ENCODE results near the gene HNRNPM.
A peak's percentile ranks its signal among the peaks of the same experiment; 100 is the strongest.
"Not testable (repeated sequence)": the region's sequence is repeated elsewhere in the genome, so short reads cannot be mapped to it uniquely, and the experiment has no call there.

The HNRNPM gene

DNA sequence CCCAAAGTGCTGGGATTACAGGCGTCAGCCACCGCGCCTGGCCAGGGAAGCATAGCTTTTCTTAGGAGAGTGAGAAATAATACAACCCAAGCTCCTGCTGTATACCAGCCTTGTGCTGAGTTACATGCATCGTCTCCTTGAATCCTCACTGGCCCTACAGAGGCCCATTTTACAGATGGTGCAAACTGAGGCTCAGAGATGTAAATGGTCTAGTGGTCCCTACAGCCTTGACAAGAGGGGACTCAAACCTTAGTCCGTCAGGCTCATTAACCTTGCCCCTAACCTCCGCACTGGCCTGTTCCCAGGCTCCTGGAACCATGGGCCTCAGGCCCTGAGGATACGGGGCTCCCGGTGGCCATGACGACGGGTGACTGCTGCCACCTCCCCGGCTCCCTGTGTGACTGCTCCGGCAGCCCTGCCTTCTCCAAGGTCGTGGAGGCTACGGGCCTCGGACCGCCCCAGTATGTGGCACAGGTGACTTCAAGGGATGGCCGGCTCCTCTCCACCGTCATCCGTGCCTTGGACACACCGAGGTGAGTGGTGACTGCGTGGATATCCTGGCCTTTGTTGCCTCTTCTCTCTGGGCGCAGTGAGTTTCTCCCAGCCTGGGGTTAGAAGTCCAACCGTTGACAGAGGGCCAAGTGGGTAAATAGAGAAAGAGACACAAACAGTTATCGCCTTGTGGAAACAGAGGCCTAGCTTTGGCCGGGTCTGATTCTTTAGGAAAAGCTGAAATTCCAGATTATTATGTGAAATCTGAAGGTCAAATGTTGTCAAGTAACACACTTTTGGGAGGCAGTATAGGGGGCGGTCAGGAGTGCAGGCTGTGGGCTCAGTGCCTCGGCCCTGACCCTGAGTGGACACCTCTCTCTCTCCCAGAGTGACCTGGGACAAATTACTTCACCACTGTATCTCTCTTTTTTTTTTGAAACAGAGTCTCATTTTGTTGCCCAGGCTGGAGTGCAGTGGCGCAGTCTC, 23.0 kb upstream of the HNRNPM start:
- DNase-seq, result no peak
- H3K27me3 Mint-ChIP-seq (ENCODE audit: low read depth, poor library complexity), result no peaks in the 10 kb centered on the region
- peaks cover 28% of the 10 kb centered on the region for H3K4me1 Mint-ChIP-seq
- H3K4me3 Mint-ChIP-seq, result no peak overlapping the region
- H3K27ac Mint-ChIP-seq, result peak overlapping the region; percentile 59
- TF ChIP-seq, protein P1, sequence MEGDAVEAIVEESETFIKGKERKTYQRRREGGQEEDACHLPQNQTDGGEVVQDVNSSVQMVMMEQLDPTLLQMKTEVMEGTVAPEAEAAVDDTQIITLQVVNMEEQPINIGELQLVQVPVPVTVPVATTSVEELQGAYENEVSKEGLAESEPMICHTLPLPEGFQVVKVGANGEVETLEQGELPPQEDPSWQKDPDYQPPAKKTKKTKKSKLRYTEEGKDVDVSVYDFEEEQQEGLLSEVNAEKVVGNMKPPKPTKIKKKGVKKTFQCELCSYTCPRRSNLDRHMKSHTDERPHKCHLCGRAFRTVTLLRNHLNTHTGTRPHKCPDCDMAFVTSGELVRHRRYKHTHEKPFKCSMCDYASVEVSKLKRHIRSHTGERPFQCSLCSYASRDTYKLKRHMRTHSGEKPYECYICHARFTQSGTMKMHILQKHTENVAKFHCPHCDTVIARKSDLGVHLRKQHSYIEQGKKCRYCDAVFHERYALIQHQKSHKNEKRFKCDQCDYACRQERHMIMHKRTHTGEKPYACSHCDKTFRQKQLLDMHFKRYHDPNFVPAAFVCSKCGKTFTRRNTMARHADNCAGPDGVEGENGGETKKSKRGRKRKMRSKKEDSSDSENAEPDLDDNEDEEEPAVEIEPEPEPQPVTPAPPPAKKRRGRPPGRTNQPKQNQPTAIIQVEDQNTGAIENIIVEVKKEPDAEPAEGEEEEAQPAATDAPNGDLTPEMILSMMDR (IDR thresholded peaks at IDR 0.05), result no peak
- peaks cover 11% of the 10 kb centered on the region for H3K36me3 Mint-ChIP-seq (ENCODE audit: low read depth)
- H3K9me3 Mint-ChIP-seq, result no peaks in the 10 kb centered on the region

DNA sequence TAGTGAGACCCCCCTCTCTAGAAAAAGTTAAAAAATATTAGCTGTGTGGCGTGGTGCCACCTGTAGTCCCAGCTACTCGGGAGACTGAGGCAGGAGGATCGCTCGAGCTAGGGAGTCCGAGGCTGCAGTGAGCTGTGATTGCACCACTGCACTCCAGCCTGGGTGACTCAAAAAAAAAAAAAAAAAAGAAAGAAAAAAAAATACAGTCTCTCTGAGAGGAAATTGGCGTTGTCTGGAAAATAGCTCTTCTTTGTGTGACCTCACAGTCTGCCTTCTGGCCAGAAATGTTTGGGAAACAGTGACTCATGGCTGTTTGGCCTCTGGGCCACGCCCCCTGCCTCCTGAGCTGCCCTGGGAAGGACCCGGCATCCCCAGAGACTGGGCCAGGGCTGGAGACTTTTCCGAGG, 21.0 kb upstream of the HNRNPM start:
- Mint-ChIP-seq H3K27me3 (ENCODE audit: low read depth, poor library complexity) (no peaks in the 10 kb centered on the region), H3K4me1 (peaks cover 21% of the 10 kb centered on the region), H3K9me3 (no peaks in the 10 kb centered on the region), H3K36me3 (ENCODE audit: low read depth) (peaks cover 11% of the 10 kb centered on the region), H3K4me3 (peak overlapping the region; percentile 23), H3K27ac (peak overlapping the region; percentile 96)
- TF ChIP-seq, protein P1 (IDR thresholded peaks at IDR 0.05), result no peak
- peak; percentile 62 for DNase-seq

DNA sequence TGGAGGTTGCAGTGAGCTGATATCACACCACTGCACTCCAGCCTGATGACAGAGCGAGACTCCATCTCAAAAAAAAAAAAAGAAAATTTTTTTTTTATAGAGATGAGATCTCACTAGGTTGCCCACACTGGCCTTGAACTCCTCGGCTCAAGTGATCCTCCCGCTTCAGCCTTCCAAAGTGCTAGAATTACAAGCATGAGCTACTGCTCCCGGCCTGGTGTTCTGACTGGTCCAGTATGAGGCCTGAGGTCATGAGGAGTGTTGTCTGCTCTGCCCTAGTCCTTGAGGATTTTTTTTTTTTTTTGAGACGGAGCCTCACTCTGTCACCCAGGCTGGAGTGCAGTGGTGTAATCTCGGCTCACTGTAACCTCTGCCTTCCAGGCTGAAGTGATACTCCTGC, 19.4 kb upstream of the HNRNPM start:
- not testable (repeated sequence) for H3K4me3 Mint-ChIP-seq; DNase-seq; H3K9me3 Mint-ChIP-seq; H3K27me3 Mint-ChIP-seq (ENCODE audit: low read depth, poor library complexity)
- Mint-ChIP-seq H3K27ac (peak overlapping the region; percentile 61), H3K4me1 (peaks cover 21% of the 10 kb centered on the region), H3K36me3 (ENCODE audit: low read depth) (peaks cover 11% of the 10 kb centered on the region)

DNA sequence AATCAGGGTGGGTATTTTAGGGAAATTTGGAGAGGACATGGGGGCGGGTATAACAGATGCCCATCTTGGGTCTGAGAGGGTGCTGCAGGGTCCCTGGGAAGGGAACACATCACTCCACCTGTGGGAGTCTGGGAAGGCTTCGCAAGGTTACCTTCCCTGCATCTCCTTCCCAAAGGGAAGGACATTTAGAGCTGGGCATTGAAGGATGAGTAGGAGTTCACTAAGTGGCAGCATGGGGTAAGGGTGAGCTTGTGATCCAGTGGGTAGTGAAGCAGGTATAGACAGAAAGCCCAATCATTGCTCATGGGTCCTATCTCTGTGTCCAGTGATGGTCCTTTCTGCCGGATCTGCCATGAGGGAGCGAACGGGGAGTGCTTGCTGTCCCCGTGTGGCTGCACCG, 18.5 kb upstream of the HNRNPM start:
- peaks cover 14% of the 10 kb centered on the region for H3K36me3 Mint-ChIP-seq (ENCODE audit: low read depth)
- no peak overlapping the region for H3K4me3 Mint-ChIP-seq
- peaks cover 27% of the 10 kb centered on the region for H3K4me1 Mint-ChIP-seq
- peak overlapping the region; percentile 91 for H3K27ac Mint-ChIP-seq
- TF ChIP-seq, protein P1 (IDR thresholded peaks at IDR 0.05), result no peak
- H3K9me3 Mint-ChIP-seq, result no peaks in the 10 kb centered on the region
- DNase-seq, result no peak
- H3K27me3 Mint-ChIP-seq (ENCODE audit: low read depth, poor library complexity), result no peaks in the 10 kb centered on the region

DNA sequence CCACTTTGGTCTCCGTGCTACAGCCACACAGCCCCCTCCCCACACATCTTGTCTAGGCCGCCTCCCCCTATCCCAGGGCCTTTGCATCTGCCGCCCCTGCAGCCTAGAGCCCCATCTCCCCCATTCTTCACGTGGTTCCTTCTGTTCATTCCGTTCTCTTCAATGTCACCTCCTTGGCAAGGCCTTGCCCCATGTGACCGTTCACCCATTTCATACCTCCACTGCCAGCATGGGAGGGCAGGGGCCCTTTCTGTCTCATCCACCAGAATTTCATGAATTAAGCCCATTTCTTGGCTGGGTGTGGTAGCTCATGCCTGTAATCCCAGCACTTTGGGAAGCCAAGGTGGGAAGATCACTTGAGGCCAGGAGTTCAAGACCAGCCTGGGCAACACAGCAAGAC, 15.7 kb upstream of the HNRNPM start:
- H3K4me1 Mint-ChIP-seq, result peaks cover 13% of the 10 kb centered on the region
- TF ChIP-seq, protein P1 (IDR thresholded peaks at IDR 0.05), result no peak
- H3K36me3 Mint-ChIP-seq (ENCODE audit: low read depth), result peaks cover 8% of the 10 kb centered on the region
- no peak overlapping the region for H3K4me3 Mint-ChIP-seq
- no peaks in the 10 kb centered on the region for H3K27me3 Mint-ChIP-seq (ENCODE audit: low read depth, poor library complexity)
- no peak overlapping the region for H3K27ac Mint-ChIP-seq
- no peaks in the 10 kb centered on the region for H3K9me3 Mint-ChIP-seq
- no peak for DNase-seq

DNA sequence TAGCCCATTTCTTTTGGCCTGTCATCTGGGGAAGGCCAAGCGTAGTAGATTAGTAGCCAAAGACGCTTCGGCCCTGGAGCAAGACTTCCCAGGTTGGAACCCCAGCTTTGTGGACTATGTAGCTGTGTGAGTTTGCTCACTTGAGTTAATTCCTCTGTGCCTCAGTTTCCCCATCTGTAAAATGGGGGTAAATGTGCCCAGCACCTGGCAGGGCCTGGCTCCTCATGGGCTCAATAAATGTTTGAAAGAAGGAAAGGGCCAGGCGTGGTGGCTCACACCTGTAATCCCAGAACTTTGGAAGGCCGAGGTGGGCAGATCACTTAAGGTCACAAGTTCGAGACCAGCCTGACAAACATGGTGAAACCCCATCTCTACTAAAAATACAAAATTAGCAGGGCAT, 14.9 kb upstream of the HNRNPM start:
- TF ChIP-seq, protein P1 (IDR thresholded peaks at IDR 0.05), result no peak
- H3K4me1 Mint-ChIP-seq, result peaks cover 5% of the 10 kb centered on the region
- no peaks in the 10 kb centered on the region for H3K27me3 Mint-ChIP-seq (ENCODE audit: low read depth, poor library complexity)
- H3K4me3 Mint-ChIP-seq, result no peak overlapping the region
- H3K27ac Mint-ChIP-seq, result no peak overlapping the region
- no peak for DNase-seq
- peaks cover 8% of the 10 kb centered on the region for H3K36me3 Mint-ChIP-seq (ENCODE audit: low read depth)
- no peaks in the 10 kb centered on the region for H3K9me3 Mint-ChIP-seq
